GOT3 (cell line): ENCODE measurements around the gene TTBK2.

Experiments used
- DNase-seq: peaks from one replicate; lab custom pipeline; 2025; ENCODE audit warnings: mixed read lengths; lab: John Stamatoyannopoulos, UW

TTBK2 gene

DNA sequence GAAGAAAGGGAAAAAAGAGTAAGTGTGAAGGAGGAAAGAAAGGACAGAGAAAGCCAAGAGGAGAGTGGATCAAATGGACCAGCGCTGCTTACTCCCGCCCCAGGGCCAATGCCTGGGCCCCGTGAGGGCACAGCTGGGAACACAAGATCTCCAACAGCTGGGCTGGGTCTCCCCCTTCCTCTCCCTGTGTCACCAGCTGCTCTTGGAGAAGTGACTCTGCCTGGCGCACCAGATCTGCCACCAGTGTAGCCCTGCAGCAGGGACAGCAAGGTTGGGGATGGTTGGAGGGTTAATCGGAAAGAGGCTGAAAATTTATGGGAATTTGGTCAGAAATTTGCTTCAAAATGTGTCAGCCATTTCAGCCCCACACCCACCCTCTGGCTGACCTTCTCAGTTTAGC lies 192.0 kb downstream of the TTBK2 start:
- DNase-seq: no peak

DNA sequence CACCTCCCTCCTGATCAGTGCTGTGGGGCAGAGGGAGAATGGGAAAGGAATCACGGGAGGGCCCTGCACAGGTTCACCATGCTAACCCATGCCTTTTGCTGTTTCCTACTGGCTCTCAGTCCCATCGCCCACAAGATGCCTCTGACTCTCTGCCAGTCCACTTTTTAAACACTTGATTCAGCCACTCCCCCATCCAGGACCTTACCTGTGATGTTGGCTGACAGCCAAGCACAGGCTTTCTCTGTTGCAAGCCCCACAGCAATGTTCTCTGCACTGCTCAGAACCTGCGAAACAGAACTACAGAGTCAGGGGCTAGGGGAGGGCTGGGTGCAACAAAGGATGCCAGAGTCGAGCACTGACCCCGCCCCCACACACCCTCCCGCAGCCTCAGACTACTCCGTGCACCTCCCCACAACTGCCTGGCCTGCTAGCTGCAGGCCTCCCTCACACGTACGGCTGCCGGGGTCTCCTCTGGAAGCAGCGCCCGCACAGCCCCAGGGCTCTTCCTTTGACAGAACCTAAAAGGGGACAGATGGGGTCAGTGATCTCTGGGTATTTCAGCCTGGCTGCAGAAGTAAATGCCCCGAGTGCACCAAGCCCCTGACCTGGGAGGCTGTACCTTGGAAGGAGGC lies 192.7 kb downstream of the TTBK2 start:
- DNase-seq: no peak

DNA sequence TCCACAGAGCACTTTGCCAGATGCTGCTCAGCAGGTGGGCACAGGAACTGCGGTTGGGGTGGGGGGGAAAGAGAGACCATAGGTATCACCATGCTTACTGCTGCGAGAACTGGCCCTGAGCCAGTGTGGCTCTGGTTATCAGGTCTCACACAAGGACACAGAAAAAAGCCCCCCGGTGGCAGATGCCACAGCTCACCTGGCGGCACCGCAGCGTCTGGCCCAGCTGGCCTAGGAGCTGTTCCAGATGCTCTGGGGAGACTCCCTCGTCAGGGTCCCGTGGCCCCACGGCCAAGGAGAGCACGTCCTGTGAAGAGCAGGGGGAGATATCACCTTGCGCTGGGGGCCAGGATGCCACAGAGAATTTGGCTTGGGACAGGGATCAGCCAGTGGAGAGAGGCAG lies 194.5 kb downstream of the TTBK2 start:
- DNase-seq: no peak

DNA sequence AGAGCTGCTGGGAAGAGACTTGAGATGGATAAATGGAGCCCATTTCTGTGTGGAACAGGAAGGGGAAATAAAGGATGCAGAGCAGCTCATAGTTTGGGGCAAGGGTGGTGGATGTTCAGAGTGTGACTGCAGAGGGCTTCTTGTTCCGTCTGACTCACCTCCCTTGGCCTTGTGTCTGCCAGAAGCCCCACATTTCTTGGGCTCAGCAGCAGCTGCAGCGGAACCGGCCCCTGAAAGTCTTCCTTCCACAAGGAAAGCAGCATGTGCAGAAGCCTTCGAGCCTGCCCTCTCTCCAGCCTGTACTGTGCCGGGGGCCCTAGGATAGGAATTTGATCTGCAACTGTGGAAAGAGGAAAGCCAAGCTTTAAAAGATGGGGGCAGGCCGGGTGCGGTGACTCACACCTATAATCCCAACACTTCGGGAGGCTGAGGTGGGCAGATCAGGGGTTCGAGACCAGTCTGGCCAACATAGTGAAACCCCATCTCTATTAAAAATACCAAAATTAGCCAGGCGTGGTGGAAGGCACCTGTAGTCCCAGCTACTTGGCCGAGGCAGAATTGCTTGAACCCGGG lies 195.2 kb downstream of the TTBK2 start:
- no peak for DNase-seq

DNA sequence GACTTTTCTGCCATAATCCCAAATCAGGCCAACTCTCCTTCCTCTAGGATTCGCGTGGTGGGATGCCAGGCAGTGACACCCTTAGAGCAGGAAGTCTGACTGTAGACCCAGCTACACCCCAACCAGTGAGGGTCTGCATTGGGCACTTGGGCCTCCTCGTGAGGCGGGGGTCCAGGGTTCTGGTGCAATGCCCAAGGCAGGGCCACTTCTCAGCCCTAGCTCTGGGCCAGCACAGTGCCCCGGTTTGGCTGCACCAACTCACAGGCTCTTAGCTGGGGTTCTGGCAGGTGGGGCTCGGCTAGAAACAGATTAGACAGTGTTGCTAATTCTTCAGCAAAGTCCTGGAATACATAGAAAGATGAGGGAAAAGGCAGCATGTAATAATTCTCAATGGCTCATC lies 196.3 kb downstream of the TTBK2 start:
- no peak for DNase-seq

DNA sequence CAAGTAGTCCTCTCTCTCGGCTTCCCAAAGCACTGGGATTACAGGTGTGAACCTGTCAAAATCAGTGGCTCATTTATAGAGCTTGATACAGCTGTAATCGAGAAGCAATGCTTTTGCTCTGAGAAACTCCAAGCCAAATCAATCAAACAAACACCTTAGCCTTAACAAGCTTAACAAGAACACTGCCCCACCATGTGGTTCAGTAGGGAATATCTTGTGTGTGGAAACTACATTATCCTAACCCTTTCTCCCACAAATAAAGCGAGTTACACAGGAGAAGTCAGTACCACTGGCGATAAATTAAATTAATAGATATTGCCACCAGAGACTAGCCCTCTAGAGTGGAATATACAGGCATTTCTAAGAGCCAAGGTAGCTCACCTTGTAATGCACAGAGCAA lies 197.5 kb downstream of the TTBK2 start:
- no peak for DNase-seq

DNA sequence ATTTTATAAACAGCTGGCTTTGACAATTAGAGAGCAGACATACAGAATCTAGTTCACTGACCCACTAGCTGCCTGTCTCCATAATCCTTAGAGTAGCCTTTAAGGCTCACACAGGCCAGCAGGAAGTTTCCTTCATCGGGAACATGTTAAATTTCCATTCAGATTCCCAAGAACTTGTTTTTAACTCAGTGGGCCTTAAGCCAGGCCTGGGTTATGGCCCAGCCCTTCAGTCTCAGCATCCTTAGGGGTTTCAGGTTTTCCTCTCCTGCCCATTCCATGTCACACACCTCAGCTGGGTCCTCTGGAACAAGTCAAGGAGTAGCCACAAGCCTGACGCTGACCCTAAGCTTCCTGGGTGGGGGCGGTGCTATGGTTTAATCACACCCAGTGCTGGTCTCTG lies 198.7 kb downstream of the TTBK2 start:
- DNase-seq: no peak

DNA sequence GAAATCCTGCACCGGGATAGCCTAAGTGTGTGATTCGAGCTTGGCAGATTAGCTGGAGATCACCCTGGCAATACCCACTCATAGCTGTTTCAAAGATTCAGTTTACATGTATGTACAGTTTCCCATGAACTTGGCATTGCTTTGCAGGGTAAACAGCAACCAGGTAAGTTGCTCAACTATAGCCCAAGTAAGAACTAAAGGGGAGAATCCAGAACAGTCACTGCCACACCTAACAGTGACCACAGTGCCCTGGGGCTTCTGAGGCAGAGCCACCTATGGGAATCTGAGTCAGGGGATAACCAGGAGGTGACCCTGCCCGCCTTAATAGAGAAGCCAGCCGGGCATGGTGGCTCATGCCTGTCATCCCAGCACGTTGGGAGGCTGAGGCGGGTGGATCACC lies 199.6 kb downstream of the TTBK2 start:
- no peak for DNase-seq

DNA sequence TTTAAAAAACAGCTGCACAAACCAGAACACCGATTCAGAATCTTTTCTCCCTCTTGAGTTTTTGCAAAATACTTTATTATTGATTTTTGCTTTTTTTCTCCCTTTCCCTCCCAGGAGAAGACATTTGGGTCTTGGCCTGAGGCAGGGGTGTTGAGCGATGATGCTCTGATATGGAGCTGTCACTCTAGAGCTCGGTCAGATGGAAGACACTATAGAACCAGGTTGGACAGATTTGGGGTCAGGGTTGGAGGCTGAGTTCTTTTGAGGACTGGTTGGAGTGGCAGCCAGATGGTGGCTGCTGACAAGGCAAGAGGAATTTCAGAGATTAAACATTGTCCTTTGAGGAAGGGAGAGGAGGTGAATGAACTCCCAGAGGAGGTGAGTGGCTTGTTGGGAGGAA lies 200.5 kb downstream of the TTBK2 start:
- no peak for DNase-seq

DNA sequence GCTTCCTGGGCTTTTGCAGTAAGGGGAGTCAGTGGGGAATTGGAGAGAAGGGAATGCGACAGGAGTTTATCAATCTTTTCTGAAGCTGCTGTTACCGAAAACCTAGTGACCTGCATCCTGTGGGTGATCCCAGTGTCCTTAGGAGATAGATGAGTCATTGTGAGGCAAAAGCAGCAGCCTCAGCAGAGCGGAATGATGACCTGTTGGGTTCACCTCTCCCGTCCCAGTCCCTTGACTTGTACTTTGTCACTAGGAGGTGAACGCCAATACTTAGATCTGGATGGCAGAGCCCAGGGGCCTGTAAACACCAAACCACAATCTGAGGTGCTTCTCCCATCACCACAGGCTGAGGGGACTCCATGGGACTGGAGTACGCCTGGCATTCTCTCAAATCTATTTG lies 201.5 kb downstream of the TTBK2 start:
- no peak for DNase-seq

DNA sequence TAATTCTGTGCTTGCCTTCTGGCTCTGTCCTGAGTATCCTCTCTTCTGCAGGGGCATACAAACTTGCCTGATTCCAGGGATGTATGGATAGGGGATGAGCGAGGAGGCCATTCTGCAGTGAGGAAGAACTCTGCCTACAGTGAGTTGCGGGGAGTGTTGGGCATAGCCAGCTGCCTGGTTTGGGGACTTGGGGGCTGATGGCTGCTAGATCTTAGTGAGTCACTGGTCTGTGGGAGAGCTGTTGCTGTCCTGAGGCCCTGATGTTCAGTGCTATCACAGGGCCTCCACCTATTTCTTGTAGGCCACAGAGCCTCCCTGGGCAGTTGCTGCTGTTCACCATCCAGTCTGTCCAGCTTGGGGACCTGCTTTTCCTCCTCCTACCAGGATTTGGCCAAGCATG lies 204.0 kb downstream of the TTBK2 start:
- no peak for DNase-seq

DNA sequence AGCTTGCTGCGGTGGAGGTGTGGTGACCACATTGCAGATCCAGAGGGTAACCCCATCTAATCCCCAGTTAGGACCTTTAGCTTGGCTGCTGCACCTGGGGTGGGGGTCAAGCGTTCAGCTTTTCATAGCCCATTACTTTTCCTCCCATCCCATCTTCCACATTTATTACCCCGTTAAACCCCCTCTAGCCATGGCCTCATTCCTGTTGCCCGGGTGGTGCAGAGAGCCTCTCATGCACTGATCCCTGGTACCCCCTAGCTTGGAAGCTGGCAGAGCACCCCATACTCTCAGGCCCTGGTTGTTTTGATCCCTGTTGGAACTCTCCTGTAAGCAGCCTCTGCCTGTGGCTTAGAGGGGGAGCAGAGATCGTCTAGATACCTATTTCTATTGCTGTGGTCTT lies 204.5 kb downstream of the TTBK2 start:
- DNase-seq: no peak

DNA sequence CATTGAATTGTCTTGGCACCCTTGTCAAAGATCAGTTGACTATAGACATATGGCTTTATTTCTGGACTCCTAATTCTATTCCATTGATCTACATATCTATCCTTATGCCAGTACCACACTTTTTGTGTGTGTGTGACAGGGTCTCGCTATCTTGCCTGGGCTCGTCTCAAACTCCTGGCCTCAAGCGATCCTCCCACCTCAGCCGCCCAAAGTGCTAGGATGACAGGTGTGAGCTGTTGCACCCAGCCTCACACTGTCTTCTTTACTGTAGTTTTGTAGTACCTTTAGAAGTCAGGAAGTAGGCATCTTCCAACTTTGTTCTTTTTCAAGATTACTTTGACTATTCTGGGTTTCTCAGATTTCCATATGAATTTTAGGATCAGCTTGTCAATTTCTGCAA lies 208.0 kb downstream of the TTBK2 start:
- no peak for DNase-seq

DNA sequence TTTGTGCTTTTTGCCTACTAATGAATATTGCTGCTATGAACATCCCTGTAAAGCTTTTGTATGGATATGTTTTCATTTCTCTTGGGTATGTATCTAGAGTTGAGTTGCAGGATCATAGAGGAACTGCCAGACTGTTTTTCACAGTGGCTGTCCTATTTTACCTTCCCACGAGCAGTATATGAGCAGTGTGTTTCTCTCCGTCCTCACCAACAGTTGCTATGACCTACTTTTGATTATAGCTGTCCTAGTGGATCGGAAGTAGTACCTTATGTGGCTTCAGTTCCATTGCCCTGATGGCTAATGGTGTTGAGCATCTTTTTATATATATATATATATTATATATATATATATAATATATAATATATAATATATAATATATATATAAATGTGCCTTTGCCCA lies 208.8 kb downstream of the TTBK2 start:
- no peak for DNase-seq

DNA sequence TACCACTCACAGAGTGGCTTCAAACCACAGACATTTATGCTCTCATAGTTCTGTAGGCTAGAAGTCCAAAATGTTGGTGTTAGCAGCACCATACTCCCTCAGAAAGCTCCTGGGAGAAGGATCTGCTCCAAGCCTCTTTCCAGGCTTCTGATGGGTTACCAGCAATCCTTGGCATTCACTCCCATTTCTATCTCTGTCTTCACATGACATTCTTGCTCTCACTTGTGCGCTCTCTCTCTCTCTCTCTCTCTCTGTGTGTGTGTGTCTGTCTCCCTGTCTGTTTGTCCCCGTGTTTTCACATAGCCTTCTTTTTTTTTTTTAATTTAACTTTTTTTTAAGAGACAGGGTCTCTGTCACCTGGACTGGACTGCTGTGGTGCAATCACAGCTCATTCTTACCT lies 209.9 kb downstream of the TTBK2 start:
- no peak for DNase-seq

DNA sequence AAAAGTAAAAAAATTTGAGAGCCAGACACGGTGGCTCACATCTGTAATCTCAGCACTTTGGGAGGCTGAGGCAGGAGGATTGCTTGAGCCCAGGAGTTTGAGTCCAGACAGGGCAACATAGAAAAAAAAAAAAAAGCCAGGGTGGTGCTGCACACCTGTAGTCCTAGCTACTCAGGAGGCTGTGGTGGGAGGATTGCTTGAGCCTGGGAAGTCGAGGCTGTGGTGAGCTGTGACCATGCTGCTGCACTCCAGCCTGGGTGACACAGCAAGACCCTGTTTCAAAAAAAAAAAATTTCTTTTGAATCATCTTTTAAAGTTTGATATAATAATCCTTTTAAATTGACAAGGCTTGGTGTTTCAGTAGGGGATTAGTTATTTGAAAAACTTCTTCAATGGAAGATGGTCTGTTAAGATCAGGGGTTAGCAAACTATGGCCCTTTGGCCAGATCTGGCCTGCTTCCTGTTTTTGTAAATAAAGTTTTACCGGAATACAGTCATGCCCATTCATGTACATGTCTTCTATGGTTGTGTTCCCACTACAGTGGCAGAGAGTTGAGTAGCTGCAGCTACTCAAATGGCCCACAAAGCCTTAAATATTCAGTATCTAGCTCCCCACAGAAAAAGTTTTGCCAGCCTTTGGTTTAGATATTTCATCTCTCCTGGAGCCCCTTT lies 212.6 kb downstream of the TTBK2 start:
- no peak for DNase-seq

DNA sequence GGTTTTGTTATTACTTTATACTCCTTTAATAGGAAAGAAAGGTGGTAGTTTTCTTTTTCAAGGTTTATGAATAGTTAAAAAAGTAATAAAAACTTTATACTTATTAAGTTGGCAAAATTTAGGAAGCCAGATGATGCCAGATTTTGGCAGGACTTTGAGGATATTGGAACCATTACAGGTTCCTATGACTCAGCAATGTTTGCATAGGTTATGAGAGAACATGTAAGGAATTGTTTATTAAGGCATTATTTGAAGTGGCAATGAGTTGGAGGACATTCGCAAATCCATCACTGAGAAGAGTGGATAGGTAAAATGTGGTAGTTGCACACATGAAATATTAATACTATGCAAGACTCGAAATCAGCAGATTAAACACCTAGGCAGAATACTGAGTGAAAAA lies 213.5 kb downstream of the TTBK2 start:
- no peak for DNase-seq

DNA sequence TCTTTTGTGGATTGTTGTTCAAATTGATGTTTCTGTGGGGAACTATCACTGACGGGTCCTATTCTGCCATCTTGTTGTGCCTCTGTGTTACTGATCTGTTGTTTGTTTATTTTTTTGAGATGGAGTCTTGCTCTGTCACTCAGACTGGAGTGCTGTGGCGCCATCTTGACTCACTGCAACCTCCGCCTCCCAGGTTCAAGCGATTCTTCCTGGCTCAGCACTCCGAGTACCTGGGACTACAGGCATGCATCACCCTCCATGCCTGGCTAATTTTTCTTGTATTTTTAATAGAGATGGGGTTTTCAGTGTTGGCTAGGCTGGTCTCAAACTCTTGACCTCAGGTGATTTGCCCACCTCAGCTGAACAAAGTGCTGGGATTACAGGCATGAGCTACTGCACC lies 215.2 kb downstream of the TTBK2 start:
- no peak for DNase-seq

DNA sequence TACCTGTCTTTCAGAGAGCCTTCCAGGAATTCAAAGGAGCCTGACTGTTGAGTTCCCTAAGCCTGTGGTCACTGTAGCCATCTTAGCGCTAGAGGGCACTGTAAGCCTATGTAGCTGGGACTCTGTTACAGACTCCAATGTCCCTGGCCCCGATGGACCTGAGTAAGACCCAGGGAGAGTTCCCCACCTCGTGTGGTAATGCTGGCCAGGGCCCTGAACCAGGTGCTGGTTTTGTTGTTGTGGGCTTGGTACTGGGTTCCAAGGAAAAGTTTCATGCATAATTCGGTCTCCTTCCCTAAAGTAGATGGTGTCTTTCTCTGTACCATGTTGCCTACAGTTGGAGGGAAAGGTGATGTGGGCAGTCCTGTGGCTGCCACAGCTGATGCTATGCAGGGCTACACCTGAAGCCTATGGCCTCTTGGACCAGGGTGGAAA lies 216.1 kb downstream of the TTBK2 start:
- DNase-seq: no peak

DNA sequence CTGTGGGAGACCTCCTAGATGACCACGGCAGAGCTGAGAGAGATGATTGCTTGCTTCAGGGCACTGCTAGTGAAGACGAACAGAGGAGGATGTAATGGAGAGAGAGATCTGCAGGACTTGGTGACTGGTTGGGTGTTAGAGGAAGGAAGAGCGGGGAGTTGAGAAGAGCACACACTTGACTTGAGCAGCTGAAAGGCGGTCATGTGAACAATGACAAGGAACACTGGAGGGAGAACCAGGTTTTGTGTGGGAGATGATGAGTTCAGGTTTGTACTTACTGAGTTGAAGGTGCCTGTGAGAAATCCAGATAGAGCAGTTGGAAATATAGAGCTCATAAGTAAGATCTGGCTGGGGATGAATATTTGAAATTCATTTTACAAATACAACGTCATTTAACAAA lies 224.0 kb downstream of the TTBK2 start:
- DNase-seq: no peak

DNA sequence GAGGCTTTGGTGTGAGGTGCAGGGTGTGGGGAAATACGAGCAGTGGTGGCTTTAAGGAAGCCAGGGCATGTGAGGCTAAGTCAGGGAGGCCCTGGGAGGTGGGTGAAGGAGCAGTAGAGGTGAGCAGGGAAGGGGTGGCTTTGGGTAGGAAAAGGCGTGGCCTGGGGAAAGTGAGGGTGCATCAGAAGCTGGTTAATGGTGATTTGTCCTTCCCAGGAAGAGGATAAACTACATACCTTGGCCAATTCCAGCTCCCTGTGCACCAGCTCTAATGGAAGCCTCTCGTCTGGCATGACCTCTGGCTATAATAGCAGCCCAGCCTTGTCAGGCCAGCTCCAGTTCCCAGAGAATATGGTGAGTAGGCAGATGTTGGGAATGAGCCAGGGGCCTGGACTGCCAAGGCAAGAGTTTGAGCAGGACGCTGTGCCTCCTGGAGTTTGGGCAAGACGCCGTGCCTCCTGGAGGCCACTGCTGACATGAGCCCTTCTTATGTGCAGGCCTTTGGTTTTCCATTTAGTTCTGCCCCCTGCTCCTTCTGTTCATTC lies 225.0 kb downstream of the TTBK2 start:
- no peak for DNase-seq

DNA sequence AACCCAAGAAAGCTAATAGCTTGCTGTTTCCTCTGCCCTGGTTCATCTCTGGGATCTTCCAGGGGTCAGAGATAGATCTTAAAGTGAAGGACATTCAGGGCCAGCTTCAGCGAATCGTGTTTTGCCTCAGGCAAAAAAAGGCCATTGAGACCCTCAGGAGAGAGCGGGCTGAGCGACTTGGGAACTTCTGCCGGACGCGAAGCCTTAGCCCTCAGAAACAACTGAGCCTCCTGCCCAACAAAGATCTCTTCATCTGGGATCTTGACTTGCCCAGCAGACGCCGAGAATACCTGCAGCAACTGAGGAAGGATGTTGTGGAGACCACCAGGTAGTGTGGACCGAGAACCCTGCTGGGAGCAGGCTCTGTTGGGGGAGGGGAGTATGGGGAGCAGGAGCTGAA lies 226.2 kb downstream of the TTBK2 start:
- DNase-seq: no peak

DNA sequence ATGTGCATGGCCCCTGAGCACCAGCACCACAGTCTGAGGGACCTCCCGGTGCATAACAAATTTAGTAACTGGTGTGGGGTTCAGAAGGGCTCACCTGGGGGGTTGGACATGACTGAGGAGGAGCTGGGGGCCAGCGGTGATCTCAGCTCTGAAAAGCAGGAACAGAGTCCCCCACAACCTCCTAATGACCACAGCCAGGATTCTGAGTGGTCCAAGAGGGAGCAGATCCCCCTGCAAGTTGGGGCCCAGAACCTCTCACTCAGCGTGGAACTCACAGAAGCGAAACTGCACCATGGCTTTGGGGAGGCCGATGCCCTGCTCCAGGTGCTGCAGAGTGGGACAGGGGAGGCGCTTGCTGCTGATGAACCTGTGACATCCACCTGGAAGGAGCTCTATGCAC lies 226.6 kb downstream of the TTBK2 start:
- DNase-seq: no peak

DNA sequence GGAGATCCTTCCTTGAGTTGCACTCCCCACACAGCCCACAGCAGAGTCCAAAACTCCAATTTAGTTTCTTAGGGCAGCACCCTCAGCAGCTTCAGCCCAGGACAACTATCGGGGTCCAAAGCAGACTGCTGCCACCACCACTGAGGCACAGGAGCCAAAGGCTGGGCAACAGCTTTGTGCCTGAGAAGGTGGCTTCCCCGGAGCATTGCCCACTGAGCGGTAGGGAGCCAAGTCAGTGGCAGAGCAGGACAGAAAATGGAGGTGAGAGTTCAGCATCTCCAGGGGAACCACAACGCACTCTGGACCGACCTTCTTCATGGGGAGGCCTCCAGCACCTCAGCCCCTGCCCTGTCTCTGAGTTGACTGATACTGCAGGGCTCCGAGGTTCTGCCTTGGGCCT lies 227.1 kb downstream of the TTBK2 start:
- no peak for DNase-seq
